ENCODE data around the gene GLTP. TPM values are rescaled to one million over a fixed set of nuclear protein-coding genes. Genes with fewer than 3 reads are reported as not detected.
"Not testable (repeated sequence)": the region's sequence is repeated elsewhere in the genome, so short reads cannot be mapped to it uniquely, and the experiment has no call there.

GLTP gene
- total RNA-seq, 1 donor from 2014 or later: 23.8 TPM

- Mint-ChIP-seq H3K4me1 (peaks cover 20% of the 10 kb centered on the region), H3K27me3 (ENCODE audit: low read depth) (no peaks in the 10 kb centered on the region), H3K9me3 (no peaks in the 10 kb centered on the region), H3K36me3 (no peaks in the 10 kb centered on the region), H3K27ac (peak overlapping the region; percentile 87), H3K4me3 (no peak overlapping the region)
- DNase-seq (ENCODE audit: low spot score in 2 of 2, unreplicated experiment in 2 of 2): no peak
- TF ChIP-seq CTCF (IDR thresholded peaks at IDR 0.05; ENCODE audit: unreplicated experiment): no peak
Measured at GRCh38 chr12:109864916-109865315, 15.4 kb downstream of the GLTP start.

GRCh38 chr12:109863847-109864712, 16.3 kb downstream of the GLTP start:
- Mint-ChIP-seq H3K27me3 (ENCODE audit: low read depth) (no peaks in the 10 kb centered on the region), H3K36me3 (no peaks in the 10 kb centered on the region), H3K27ac (peak overlapping the region; percentile 76), H3K4me3 (no peak overlapping the region), H3K4me1 (peaks cover 20% of the 10 kb centered on the region), H3K9me3 (no peaks in the 10 kb centered on the region)
- no peak for TF ChIP-seq CTCF (IDR thresholded peaks at IDR 0.05; ENCODE audit: unreplicated experiment)
- no peak for DNase-seq (ENCODE audit: low spot score in 2 of 2, unreplicated experiment in 2 of 2)

- not testable (repeated sequence) for DNase-seq (ENCODE audit: low spot score in 2 of 2, unreplicated experiment in 2 of 2); H3K27me3 Mint-ChIP-seq (ENCODE audit: low read depth); H3K4me3 Mint-ChIP-seq; H3K36me3 Mint-ChIP-seq; H3K27ac Mint-ChIP-seq; H3K9me3 Mint-ChIP-seq
- peaks cover 18% of the 10 kb centered on the region for H3K4me1 Mint-ChIP-seq
Measured at GRCh38 chr12:109862491-109862890, 17.9 kb downstream of the GLTP start.

DNA sequence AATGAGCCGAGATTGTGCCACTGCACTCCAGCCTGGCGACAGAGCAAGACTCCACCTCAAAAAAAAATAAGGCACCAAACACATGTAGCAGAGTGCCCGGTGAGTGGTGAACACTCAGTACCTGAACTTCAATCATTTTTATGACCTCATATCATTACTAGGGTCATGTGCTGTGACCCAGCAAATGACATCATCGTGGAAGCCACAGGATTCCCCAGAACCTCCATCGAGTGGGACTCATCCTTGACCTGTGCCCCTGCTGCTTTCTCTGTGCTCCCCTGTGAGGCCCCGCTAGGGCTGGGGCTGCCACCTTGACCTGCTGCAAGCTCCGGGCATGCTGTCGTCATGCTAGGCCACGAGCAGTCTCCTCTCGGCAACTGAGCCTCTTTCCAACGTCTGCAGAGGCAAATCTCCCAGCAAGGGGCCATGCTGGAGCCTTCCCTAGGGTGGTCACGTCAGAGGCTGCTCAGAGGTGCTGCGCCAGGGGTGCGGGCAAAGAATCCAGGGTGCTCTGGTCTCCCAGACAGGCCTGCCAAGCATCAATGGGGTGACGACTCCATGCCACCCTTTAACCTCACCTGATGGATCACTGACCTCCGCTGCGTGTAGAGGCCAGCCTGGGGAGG, 18.5 kb downstream of the GLTP start:
- Mint-ChIP-seq H3K36me3 (peaks cover 4% of the 10 kb centered on the region), H3K27ac (no peak overlapping the region)
- TF ChIP-seq CTCF (IDR thresholded peaks at IDR 0.05; ENCODE audit: unreplicated experiment): no peak

GRCh38 chr12:109860977-109861376, 19.4 kb downstream of the GLTP start:
- no peaks in the 10 kb centered on the region for H3K9me3 Mint-ChIP-seq
- TF ChIP-seq CTCF (IDR thresholded peaks at IDR 0.05; ENCODE audit: unreplicated experiment): no peak
- no peak overlapping the region for H3K27ac Mint-ChIP-seq

More for the DNA sequence above, 18.5 kb downstream of the GLTP start:
- no peak for DNase-seq (ENCODE audit: low spot score in 2 of 2, unreplicated experiment in 2 of 2)
- no peaks in the 10 kb centered on the region for H3K9me3 Mint-ChIP-seq
- no peaks in the 10 kb centered on the region for H3K27me3 Mint-ChIP-seq (ENCODE audit: low read depth)
- no peak overlapping the region for H3K4me3 Mint-ChIP-seq
- peaks cover 18% of the 10 kb centered on the region for H3K4me1 Mint-ChIP-seq

DNA sequence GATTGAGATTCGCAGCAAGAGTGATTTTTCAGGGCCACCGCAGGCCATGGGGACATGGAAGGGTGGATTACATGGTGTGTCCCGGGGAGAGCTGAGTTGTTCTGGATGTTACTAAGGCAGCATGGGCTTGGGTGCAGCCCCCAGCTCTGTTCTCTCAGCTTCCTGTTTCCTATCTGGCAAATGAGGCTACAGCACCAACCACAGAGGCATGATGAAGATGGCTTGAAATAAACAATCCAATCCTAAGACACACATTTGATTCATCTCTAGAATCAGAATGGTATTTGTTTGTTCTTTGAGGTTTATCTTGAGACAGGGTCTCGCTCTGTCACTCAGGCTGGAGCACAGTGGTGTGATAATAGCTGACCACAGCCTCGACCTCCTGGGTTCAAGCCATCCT, 21.6 kb downstream of the GLTP start:
- Mint-ChIP-seq H3K4me3 (no peak overlapping the region), H3K27me3 (ENCODE audit: low read depth) (no peaks in the 10 kb centered on the region), H3K4me1 (peaks cover 6% of the 10 kb centered on the region), H3K9me3 (no peaks in the 10 kb centered on the region), H3K36me3 (peaks cover 4% of the 10 kb centered on the region), H3K27ac (no peak overlapping the region)
- no peak for DNase-seq (ENCODE audit: low spot score in 2 of 2, unreplicated experiment in 2 of 2)
- no peak for TF ChIP-seq CTCF (IDR thresholded peaks at IDR 0.05; ENCODE audit: unreplicated experiment)

More at GRCh38 chr12:109860977-109861376, 19.4 kb downstream of the GLTP start:
- H3K4me1 Mint-ChIP-seq: peaks cover 18% of the 10 kb centered on the region
- no peaks in the 10 kb centered on the region for H3K27me3 Mint-ChIP-seq (ENCODE audit: low read depth)
- H3K4me3 Mint-ChIP-seq: no peak overlapping the region
- H3K36me3 Mint-ChIP-seq: peaks cover 4% of the 10 kb centered on the region
- DNase-seq (ENCODE audit: low spot score in 2 of 2, unreplicated experiment in 2 of 2): no peak
